ENCODE measurements around the gene P2RY2.
A peak's percentile ranks its signal among the peaks of the same experiment; 100 is the strongest.

The P2RY2 gene

GRCh38 chr11:73240190-73240781 is 22.2 kb downstream of the P2RY2 start:
- H3K27me3 ChIP-seq (replicated peaks; ENCODE audit: insufficient read depth, low read length): no peaks in the 10 kb centered on the region
- DNase-seq: no peak
- H3K36me3 ChIP-seq (replicated peaks; ENCODE audit: insufficient read depth, low read length): no peaks in the 10 kb centered on the region
- H3K9ac ChIP-seq (ENCODE audit: low read length): no peak overlapping the region
- no peak overlapping the region for H3K27ac ChIP-seq (ENCODE audit: low read length)
- H4K20me1 ChIP-seq (ENCODE audit: insufficient read depth, low read length): no peaks in the 10 kb centered on the region
- peaks cover 9% of the 10 kb centered on the region for H3K4me1 ChIP-seq (ENCODE audit: low read length)
- H3F3A ChIP-seq (ENCODE audit: insufficient read depth, low read length): no peaks in the 10 kb centered on the region
- H3K4me3 ChIP-seq (ENCODE audit: low read length): no peak overlapping the region
- H3K79me2 ChIP-seq (ENCODE audit: low read length): no peaks in the 10 kb centered on the region
- no peak overlapping the region for H2AFZ ChIP-seq (ENCODE audit: low read length)
- no peaks in the 10 kb centered on the region for H3K9me2 ChIP-seq (replicated peaks; ENCODE audit: insufficient read depth, low read length)
- H3K9me3 ChIP-seq (replicated peaks; ENCODE audit: insufficient read depth, low read length): no peaks in the 10 kb centered on the region
- H3K4me2 ChIP-seq (ENCODE audit: low read depth, low read length): no peak overlapping the region
- TF ChIP-seq CTCF (IDR thresholded peaks at IDR 0.05; ENCODE audit: low read length) (no peak), EZH2phosphoT487 (IDR thresholded peaks at IDR 0.05; ENCODE audit: low read length) (no peak), EZH2 (optimal IDR thresholded peaks at IDR 0.05; ENCODE audit: low read depth, low read length) (no peak)

- Histone ChIP-seq H2AFZ (ENCODE audit: low read length) (no peak overlapping the region), H3K27me3 (replicated peaks; ENCODE audit: insufficient read depth, low read length) (no peaks in the 10 kb centered on the region), H3K9me2 (replicated peaks; ENCODE audit: insufficient read depth, low read length) (no peaks in the 10 kb centered on the region), H3K4me1 (ENCODE audit: low read length) (peaks cover 9% of the 10 kb centered on the region), H3K9me3 (replicated peaks; ENCODE audit: insufficient read depth, low read length) (no peaks in the 10 kb centered on the region), H3K4me3 (ENCODE audit: low read length) (no peak overlapping the region), H3K79me2 (ENCODE audit: low read length) (no peaks in the 10 kb centered on the region), H3K9ac (ENCODE audit: low read length) (no peak overlapping the region), H3K4me2 (ENCODE audit: low read depth, low read length) (no peak overlapping the region), H3K36me3 (replicated peaks; ENCODE audit: insufficient read depth, low read length) (no peaks in the 10 kb centered on the region), H3F3A (ENCODE audit: insufficient read depth, low read length) (no peaks in the 10 kb centered on the region), H4K20me1 (ENCODE audit: insufficient read depth, low read length) (no peaks in the 10 kb centered on the region), H3K27ac (ENCODE audit: low read length) (no peak overlapping the region)
- TF ChIP-seq EZH2 (optimal IDR thresholded peaks at IDR 0.05; ENCODE audit: low read depth, low read length) (no peak), CTCF (IDR thresholded peaks at IDR 0.05; ENCODE audit: low read length) (no peak), EZH2phosphoT487 (IDR thresholded peaks at IDR 0.05; ENCODE audit: low read length) (no peak)
- no peak for DNase-seq
These were observed 23.2 kb downstream of the P2RY2 start for GRCh38 chr11:73241300-73241699.

- Histone ChIP-seq H3K9me3 (replicated peaks; ENCODE audit: insufficient read depth, low read length) (no peaks in the 10 kb centered on the region), H3K79me2 (ENCODE audit: low read length) (no peaks in the 10 kb centered on the region), H3K27ac (ENCODE audit: low read length) (no peak overlapping the region), H3K36me3 (replicated peaks; ENCODE audit: insufficient read depth, low read length) (no peaks in the 10 kb centered on the region), H3F3A (ENCODE audit: insufficient read depth, low read length) (no peaks in the 10 kb centered on the region; the same call in 1 of the 2 replicates), H3K27me3 (replicated peaks; ENCODE audit: insufficient read depth, low read length) (no peaks in the 10 kb centered on the region), H3K4me1 (ENCODE audit: low read length) (peaks cover 9% of the 10 kb centered on the region), H2AFZ (ENCODE audit: low read length) (peak overlapping the region; percentile 86), H3K4me2 (ENCODE audit: low read depth, low read length) (peak overlapping the region; percentile 50), H3K9me2 (replicated peaks; ENCODE audit: insufficient read depth, low read length) (no peaks in the 10 kb centered on the region), H4K20me1 (ENCODE audit: insufficient read depth, low read length) (no peaks in the 10 kb centered on the region), H3K9ac (ENCODE audit: low read length) (peak overlapping the region; percentile 51), H3K4me3 (ENCODE audit: low read length) (peak overlapping the region; percentile 24; the same call in 1 of the 2 replicates)
- TF ChIP-seq EZH2 (optimal IDR thresholded peaks at IDR 0.05; ENCODE audit: low read depth, low read length) (no peak), CTCF (IDR thresholded peaks at IDR 0.05; ENCODE audit: low read length) (peak; percentile 97)
- DNase-seq: peak; percentile 70
These were observed 24.4 kb downstream of the P2RY2 start for GRCh38 chr11:73242251-73243092.
